ENCODE data around the gene JSRP1.

The JSRP1 gene

GRCh38 chr19:2252055-2252796 is 4.0 kb downstream of the JSRP1 start:
- no peak overlapping the region for H3K4me3 ChIP-seq (ENCODE audit: low read length in 2 of 2)
- H3K27me3 ChIP-seq (ENCODE audit: control insufficient read depth in 2 of 2, insufficient read depth in 2 of 2, low read length in 2 of 2) = peaks cover 20 to 38% of the 10 kb centered on the region in 2 donors

DNA sequence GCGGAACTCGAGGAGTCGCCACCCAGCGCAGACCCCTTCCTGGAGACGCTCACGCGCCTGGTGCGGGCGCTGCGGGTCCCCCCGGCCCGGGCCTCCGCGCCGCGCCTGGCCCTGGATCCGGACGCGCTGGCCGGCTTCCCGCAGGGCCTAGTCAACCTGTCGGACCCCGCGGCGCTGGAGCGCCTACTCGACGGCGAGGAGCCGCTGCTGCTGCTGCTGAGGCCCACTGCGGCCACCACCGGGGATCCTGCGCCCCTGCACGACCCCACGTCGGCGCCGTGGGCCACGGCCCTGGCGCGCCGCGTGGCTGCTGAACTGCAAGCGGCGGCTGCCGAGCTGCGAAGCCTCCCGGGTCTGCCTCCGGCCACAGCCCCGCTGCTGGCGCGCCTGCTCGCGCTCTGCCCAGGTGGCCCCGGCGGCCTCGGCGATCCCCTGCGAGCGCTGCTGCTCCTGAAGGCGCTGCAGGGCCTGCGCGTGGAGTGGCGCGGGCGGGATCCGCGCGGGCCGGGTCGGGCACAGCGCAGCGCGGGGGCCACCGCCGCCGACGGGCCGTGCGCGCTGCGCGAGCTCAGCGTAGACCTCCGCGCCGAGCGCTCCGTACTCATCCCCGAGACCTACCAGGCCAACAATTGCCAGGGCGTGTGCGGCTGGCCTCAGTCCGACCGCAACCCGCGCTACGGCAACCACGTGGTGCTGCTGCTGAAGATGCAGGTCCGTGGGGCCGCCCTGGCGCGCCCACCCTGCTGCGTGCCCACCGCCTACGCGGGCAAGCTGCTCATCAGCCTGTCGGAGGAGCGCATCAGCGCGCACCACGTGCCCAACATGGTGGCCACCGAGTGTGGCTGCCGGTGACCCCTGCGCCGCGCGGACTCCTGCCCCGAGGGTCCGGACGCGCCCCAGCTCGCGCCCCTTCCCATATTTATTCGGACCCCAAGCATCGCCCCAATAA is 4.8 kb downstream of the JSRP1 start:
- H3K27me3 ChIP-seq (ENCODE audit: control insufficient read depth in 2 of 2, insufficient read depth in 2 of 2, low read length in 2 of 2) = peaks cover 20 to 38% of the 10 kb centered on the region in 2 donors
- H3K9me3 ChIP-seq (ENCODE audit: control insufficient read depth in 2 of 2, low read length in 2 of 2) = no peaks in the 10 kb centered on the region

More at GRCh38 chr19:2252055-2252796, 4.0 kb downstream of the JSRP1 start:
- Histone ChIP-seq H3K4me1 (ENCODE audit: control insufficient read depth in 2 of 2, insufficient read depth in 2 of 2, low read length in 2 of 2) (peaks cover 11 to 12% of the 10 kb centered on the region in 2 donors), H3K9ac (ENCODE audit: low read depth in 1 of 2, low read length in 2 of 2) (no peak overlapping the region), H3K36me3 (ENCODE audit: control insufficient read depth in 2 of 2, insufficient read depth in 2 of 2, low read length in 2 of 2) (peaks cover 6% of the 10 kb centered on the region in 2 donors), H3K9me3 (ENCODE audit: control insufficient read depth in 2 of 2, low read length in 2 of 2) (no peaks in the 10 kb centered on the region), H3K27ac (ENCODE audit: low read depth in 2 of 2, low read length in 2 of 2) (no peak overlapping the region)

GRCh38 chr19:2250766-2251105 is 5.5 kb downstream of the JSRP1 start:
- H3K4me1 ChIP-seq (ENCODE audit: control insufficient read depth in 2 of 2, insufficient read depth in 2 of 2, low read length in 2 of 2) = peaks cover 11 to 12% of the 10 kb centered on the region in 2 donors

More for the DNA sequence above, 4.8 kb downstream of the JSRP1 start:
- peaks cover 14% of the 10 kb centered on the region in 2 donors for H3K36me3 ChIP-seq (ENCODE audit: control insufficient read depth in 2 of 2, insufficient read depth in 2 of 2, low read length in 2 of 2)
- no peak overlapping the region for H3K9ac ChIP-seq (ENCODE audit: low read depth in 1 of 2, low read length in 2 of 2)
- peaks cover 11 to 12% of the 10 kb centered on the region in 2 donors for H3K4me1 ChIP-seq (ENCODE audit: control insufficient read depth in 2 of 2, insufficient read depth in 2 of 2, low read length in 2 of 2)
- H3K4me3 ChIP-seq (ENCODE audit: low read length in 2 of 2) = no peak overlapping the region
- no peak overlapping the region for H3K27ac ChIP-seq (ENCODE audit: low read depth in 2 of 2, low read length in 2 of 2)

DNA sequence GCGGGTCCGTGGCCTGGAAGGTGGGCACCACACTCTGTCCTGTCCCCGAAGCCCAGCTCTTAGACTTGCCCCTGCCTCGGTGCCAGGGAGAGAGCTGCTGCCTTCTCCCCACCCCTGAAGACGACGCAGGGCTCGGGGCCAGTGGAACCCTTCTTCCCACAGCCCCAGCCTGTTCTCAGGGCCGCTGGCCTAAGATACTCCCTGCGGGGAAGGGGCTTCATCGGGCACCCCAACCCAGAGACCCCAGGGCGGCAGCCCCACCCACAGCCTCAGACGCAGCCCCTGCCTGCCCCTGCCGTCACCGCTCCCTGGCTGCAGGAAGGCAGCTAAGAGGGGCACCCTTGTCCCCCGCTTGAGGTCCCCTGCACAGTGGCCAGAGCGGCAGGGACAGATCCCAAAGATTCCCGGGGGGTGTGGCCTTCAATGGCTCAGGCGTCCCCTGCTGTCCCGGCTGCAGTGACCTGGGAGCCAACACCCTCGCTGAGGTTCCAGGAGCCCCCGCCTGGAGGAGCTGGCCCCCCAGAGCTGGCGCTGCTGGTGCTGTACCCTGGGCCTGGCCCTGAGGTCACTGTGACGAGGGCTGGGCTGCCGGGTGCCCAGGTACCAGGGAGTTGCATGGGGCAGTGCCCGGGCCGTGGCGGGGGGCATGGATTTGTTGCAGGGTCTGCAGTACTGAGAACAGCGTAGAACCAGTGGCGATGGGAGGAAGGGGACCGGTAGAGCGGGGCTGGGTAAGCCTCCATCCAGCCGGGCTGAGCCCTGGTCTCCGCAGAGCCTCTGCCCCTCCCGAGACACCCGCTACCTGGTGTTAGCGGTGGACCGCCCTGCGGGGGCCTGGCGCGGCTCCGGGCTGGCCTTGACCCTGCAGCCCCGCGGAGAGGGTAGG is 6.1 kb downstream of the JSRP1 start:
- Histone ChIP-seq H3K4me3 (ENCODE audit: low read length in 2 of 2) (no peak overlapping the region), H3K9ac (ENCODE audit: low read depth in 1 of 2, low read length in 2 of 2) (no peak overlapping the region)

More at GRCh38 chr19:2250766-2251105, 5.5 kb downstream of the JSRP1 start:
- Histone ChIP-seq H3K27me3 (ENCODE audit: control insufficient read depth in 2 of 2, insufficient read depth in 2 of 2, low read length in 2 of 2) (peaks cover 20 to 38% of the 10 kb centered on the region in 2 donors), H3K9ac (ENCODE audit: low read depth in 1 of 2, low read length in 2 of 2) (no peak overlapping the region), H3K36me3 (ENCODE audit: control insufficient read depth in 2 of 2, insufficient read depth in 2 of 2, low read length in 2 of 2) (peaks cover 20% of the 10 kb centered on the region in 2 donors), H3K27ac (ENCODE audit: low read depth in 2 of 2, low read length in 2 of 2) (no peak overlapping the region), H3K9me3 (ENCODE audit: control insufficient read depth in 2 of 2, low read length in 2 of 2) (no peaks in the 10 kb centered on the region), H3K4me3 (ENCODE audit: low read length in 2 of 2) (no peak overlapping the region)

GRCh38 chr19:2249010-2249866 is 7.0 kb downstream of the JSRP1 start, which contains the start of gene AMH:
Gene AMH (plus strand): TSS chr19:2249323. CDS start chr19:2249333, 10 bp downstream.
- H3K36me3 ChIP-seq (ENCODE audit: control insufficient read depth in 2 of 2, insufficient read depth in 2 of 2, low read length in 2 of 2) = peaks cover 34 to 35% of the 10 kb centered on the region in 2 donors
- no peak within 1 kb of the TSS for H3K9ac ChIP-seq (ENCODE audit: low read depth in 1 of 2, low read length in 2 of 2)
- no peak within 1 kb of the TSS for H3K4me3 ChIP-seq (ENCODE audit: low read length in 2 of 2)
- H3K27me3 ChIP-seq (ENCODE audit: control insufficient read depth in 2 of 2, insufficient read depth in 2 of 2, low read length in 2 of 2) = peaks cover 20 to 38% of the 10 kb centered on the region in 2 donors
- no peaks in the 10 kb centered on the region for H3K9me3 ChIP-seq (ENCODE audit: control insufficient read depth in 2 of 2, low read length in 2 of 2)
- no peak within 1 kb of the TSS for H3K27ac ChIP-seq (ENCODE audit: low read depth in 2 of 2, low read length in 2 of 2)
- peaks cover 11 to 12% of the 10 kb centered on the region in 2 donors for H3K4me1 ChIP-seq (ENCODE audit: control insufficient read depth in 2 of 2, insufficient read depth in 2 of 2, low read length in 2 of 2)

More for the DNA sequence above, 6.1 kb downstream of the JSRP1 start:
- H3K27ac ChIP-seq (ENCODE audit: low read depth in 2 of 2, low read length in 2 of 2) = no peak overlapping the region
- peaks cover 26 to 27% of the 10 kb centered on the region in 2 donors for H3K36me3 ChIP-seq (ENCODE audit: control insufficient read depth in 2 of 2, insufficient read depth in 2 of 2, low read length in 2 of 2)
- H3K4me1 ChIP-seq (ENCODE audit: control insufficient read depth in 2 of 2, insufficient read depth in 2 of 2, low read length in 2 of 2) = peaks cover 11 to 12% of the 10 kb centered on the region in 2 donors
- H3K27me3 ChIP-seq (ENCODE audit: control insufficient read depth in 2 of 2, insufficient read depth in 2 of 2, low read length in 2 of 2) = peaks cover 20 to 38% of the 10 kb centered on the region in 2 donors
- H3K9me3 ChIP-seq (ENCODE audit: control insufficient read depth in 2 of 2, low read length in 2 of 2) = no peaks in the 10 kb centered on the region

DNA sequence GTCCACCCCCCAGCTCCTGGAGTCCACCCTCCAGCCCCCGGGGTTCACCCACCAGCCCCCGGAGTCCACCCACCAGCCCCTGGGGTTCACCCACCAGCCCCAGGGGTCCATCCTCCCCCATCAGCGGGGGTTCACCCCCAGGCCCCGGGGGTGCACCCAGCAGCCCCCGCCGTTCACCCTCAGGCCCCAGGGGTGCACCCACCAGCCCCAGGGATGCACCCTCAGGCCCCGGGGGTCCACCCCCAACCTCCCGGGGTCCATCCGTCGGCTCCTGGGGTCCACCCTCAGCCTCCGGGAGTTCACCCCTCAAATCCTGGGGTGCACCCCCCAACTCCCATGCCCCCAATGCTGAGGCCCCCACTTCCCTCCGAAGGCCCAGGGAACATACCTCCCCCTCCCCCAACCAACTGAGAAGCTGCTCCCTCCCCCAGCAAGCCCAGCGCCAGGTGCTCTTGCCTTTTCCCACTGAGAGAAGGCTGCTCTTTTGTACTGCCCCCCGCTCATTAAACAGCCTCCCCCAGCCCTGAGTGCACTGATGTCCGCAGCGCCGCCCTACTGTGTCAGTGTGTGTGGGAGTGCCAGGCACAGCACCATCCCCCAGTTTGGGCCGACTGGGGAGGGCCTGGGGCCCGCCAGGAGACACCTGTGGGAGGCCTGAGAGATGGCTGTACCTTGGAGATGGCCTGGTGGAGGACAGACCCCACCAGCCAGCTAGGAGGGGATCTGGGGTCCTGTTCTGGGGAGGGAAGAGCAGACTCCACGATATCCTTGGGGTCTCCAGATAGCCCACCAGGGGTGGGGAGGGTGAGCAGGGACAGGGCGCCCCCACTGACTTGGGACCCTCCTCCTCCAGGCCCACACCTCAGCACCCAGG is 7.8 kb downstream of the JSRP1 start:
- H3K27me3 ChIP-seq (ENCODE audit: control insufficient read depth in 2 of 2, insufficient read depth in 2 of 2, low read length in 2 of 2) = peaks cover 15 to 31% of the 10 kb centered on the region in 2 donors
- peaks cover 11% of the 10 kb centered on the region in 2 donors for H3K4me1 ChIP-seq (ENCODE audit: control insufficient read depth in 2 of 2, insufficient read depth in 2 of 2, low read length in 2 of 2)
- H3K36me3 ChIP-seq (ENCODE audit: control insufficient read depth in 2 of 2, insufficient read depth in 2 of 2, low read length in 2 of 2) = peaks cover 40 to 44% of the 10 kb centered on the region in 2 donors
- H3K9me3 ChIP-seq (ENCODE audit: control insufficient read depth in 2 of 2, low read length in 2 of 2) = no peaks in the 10 kb centered on the region
- H3K27ac ChIP-seq (ENCODE audit: low read depth in 2 of 2, low read length in 2 of 2) = no peak overlapping the region
- H3K9ac ChIP-seq (ENCODE audit: low read depth in 1 of 2, low read length in 2 of 2) = no peak overlapping the region
- no peak overlapping the region for H3K4me3 ChIP-seq (ENCODE audit: low read length in 2 of 2)

GRCh38 chr19:2247433-2248101 is 8.7 kb downstream of the JSRP1 start:
- H3K4me3 ChIP-seq (ENCODE audit: low read length in 2 of 2) = no peak overlapping the region
- no peaks in the 10 kb centered on the region for H3K9me3 ChIP-seq (ENCODE audit: control insufficient read depth in 2 of 2, low read length in 2 of 2)
- H3K36me3 ChIP-seq (ENCODE audit: control insufficient read depth in 2 of 2, insufficient read depth in 2 of 2, low read length in 2 of 2) = peaks cover 40 to 47% of the 10 kb centered on the region in 2 donors
- no peak overlapping the region for H3K27ac ChIP-seq (ENCODE audit: low read depth in 2 of 2, low read length in 2 of 2)
- H3K27me3 ChIP-seq (ENCODE audit: control insufficient read depth in 2 of 2, insufficient read depth in 2 of 2, low read length in 2 of 2) = peaks cover 8 to 23% of the 10 kb centered on the region in 2 donors
- peaks cover 8 to 13% of the 10 kb centered on the region in 2 donors for H3K4me1 ChIP-seq (ENCODE audit: control insufficient read depth in 2 of 2, insufficient read depth in 2 of 2, low read length in 2 of 2)
- H3K9ac ChIP-seq (ENCODE audit: low read depth in 1 of 2, low read length in 2 of 2) = no peak overlapping the region

DNA sequence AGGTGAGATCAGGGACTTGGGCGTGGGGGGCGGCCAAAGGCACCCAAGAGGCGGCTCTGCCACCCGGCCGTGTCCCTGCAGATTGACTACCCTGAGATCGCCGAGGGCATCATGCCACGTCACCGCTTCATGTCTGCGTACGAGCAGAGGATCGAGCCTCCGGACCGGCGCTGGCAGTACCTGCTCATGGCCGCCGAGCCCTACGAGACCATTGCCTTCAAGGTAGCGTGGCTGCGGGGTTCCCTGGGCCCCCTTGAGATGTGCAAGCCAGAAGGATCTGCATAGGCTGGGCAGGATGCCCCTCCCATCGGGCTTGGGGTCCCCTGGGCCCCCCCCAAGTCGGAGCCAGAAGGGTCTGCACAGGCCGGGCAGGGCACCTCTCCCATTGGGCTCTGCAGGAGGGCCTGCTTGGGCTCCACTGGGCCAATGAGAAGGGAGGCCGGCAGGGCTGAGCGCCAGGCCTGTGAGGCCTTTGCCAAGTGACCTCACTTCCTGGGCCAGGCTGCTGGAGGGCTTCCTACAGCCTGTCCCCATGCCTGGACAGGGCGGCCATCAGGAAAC is 9.3 kb downstream of the JSRP1 start:
- Histone ChIP-seq H3K27me3 (ENCODE audit: control insufficient read depth in 2 of 2, insufficient read depth in 2 of 2, low read length in 2 of 2) (peaks cover 3 to 16% of the 10 kb centered on the region in 2 donors), H3K9ac (ENCODE audit: low read depth in 1 of 2, low read length in 2 of 2) (no peak overlapping the region), H3K9me3 (ENCODE audit: control insufficient read depth in 2 of 2, low read length in 2 of 2) (no peaks in the 10 kb centered on the region), H3K27ac (ENCODE audit: low read depth in 2 of 2, low read length in 2 of 2) (no peak overlapping the region), H3K36me3 (ENCODE audit: control insufficient read depth in 2 of 2, insufficient read depth in 2 of 2, low read length in 2 of 2) (peaks cover 40 to 47% of the 10 kb centered on the region in 2 donors), H3K4me3 (ENCODE audit: low read length in 2 of 2) (no peak overlapping the region), H3K4me1 (ENCODE audit: control insufficient read depth in 2 of 2, insufficient read depth in 2 of 2, low read length in 2 of 2) (peaks cover 9 to 18% of the 10 kb centered on the region in 2 donors)

All from mucosa of rectum (tissue), 2 donors.